K562 (cell line): ENCODE results near the gene MUCL3. TPM values are rescaled to one million over a fixed set of nuclear protein-coding genes. Genes with fewer than 3 reads are reported as not detected.

Source experiments
- ETV1 ChIP-seq: fragments of 450-650 bp; conservative IDR thresholded peaks from 2 replicates; pipeline ENCODE4 v1.6.1; 2016; ENCODE audit warnings: missing genetic modification characterization, control low read depth, low read depth, missing compliant biosample characterization
- GTF2E2 ChIP-seq: fragments of 200-800 bp; sonication (Bioruptor generic); IDR thresholded peaks from 2 replicates; pipeline ENCODE4 v1.6.1; 2016; ENCODE audit warnings: missing genetic modification characterization, missing compliant biosample characterization
- MGA ChIP-seq: fragments of 450-650 bp; IDR thresholded peaks from 2 replicates; pipeline ENCODE4 v1.6.1; 2016; ENCODE audit warnings: mild to moderate bottlenecking, moderate library complexity
- PHF20 ChIP-seq: fragments of 450-650 bp; IDR thresholded peaks from 2 replicates; pipeline ENCODE4 v1.6.1; 2018; ENCODE audit not compliant: partially characterized antibody
- ZNF318 ChIP-seq, 2 experiments: fragments of 450-650 bp; IDR thresholded peaks; 2 replicates each; pipeline ENCODE4 v1.6.1; 2016; ENCODE audit warnings: mild to moderate bottlenecking in 2 of 2, borderline replicate concordance in 1 of 2, low read depth in 1 of 2, moderate library complexity in 1 of 2
- polyA plus RNA-seq, 8 experiments: library from polyadenylated mRNA; depleted of rRNA in 4 of 8; stranded (reverse) in 5 of 8; unstranded in 3 of 8; fragments of >200 nt; fragmentation: Nextera tagmentation in 2 of 8; fragmentation: Illumina TruSeq in 1 of 8; extraction: Ambion mirVana in 2 of 8; extraction: Trizol in 1 of 8; gene quantifications; 2 replicates each; pipeline versions ENCODE4 v1.2.1 to v1.2.3, GENCODE V29; 2011 to 2014; ENCODE audit warnings: inconsistent platforms in 1 of 8, missing spikeins in 1 of 8
- total RNA-seq, 7 experiments: library from RNA; depleted of rRNA in 6 of 7; stranded (reverse); fragments of >200 nt in 6 of 7; fragmentation: Illumina TruSeq in 2 of 7; extraction: Trizol in 2 of 7; gene quantifications; 2 replicates each; pipeline versions ENCODE4 v1.2.1 to v1.2.3, GENCODE V29; 2011 to 2021; ENCODE audit warnings: low replicate concordance in 1 of 7

Gene MUCL3
- total and polyA plus RNA-seq, 9 of the 15 experiments (the other 6 are each of a cell fraction or from before 2014, with no cell fraction given): 0.07 TPM; not detected in 8

GRCh38 chr6:30955367-30956042 lies 14.7 kb downstream of the MUCL3 start (continued):
- TF ChIP-seq ZNF318 (IDR thresholded peaks at IDR 0.05; ENCODE audit: borderline replicate concordance in 1 of 2, low read depth in 1 of 2): no peak
- peak; percentile 78 for TF ChIP-seq ETV1 (tag)
- 0 out of 2 replicates have a peak, but pooled peaks have one; percentile 39 for TF ChIP-seq GTF2E2 (tag)
- peak; percentile 65 for TF ChIP-seq MGA
- peak; percentile 82 for TF ChIP-seq PHF20
